ENCODE data around the gene EDAR. TPM values are rescaled to one million over a fixed set of nuclear protein-coding genes. Genes with fewer than 3 reads are reported as not detected.
A peak's percentile ranks its signal among the peaks of the same experiment; 100 is the strongest.

Gene EDAR
- total and polyA plus RNA-seq, 2 of the 8 experiments (the other 6 are each of a cell fraction or from before 2014, with no cell fraction given), result not detected

- DNase-seq (ENCODE audit: low read depth in 1 of 2, low spot score in 2 of 2) (no peak), FAIRE-seq (no peak)
- Histone ChIP-seq H3K56ac (replicated peaks; ENCODE audit: insufficient read length, low read depth, low read length) (no peak overlapping the region), H2AK5ac (ENCODE audit: low read depth, low read length) (no peak overlapping the region), H3K27ac (ENCODE audit: low read depth, low read length) (no peak overlapping the region), H3K4me3 (ENCODE audit: extremely low read depth in 1 of 4, insufficient read depth in 2 of 4, low read depth in 3 of 4, low read length in 4 of 4) (no peak overlapping the region), H3K14ac (ENCODE audit: insufficient read length) (no peak overlapping the region), H3K36me3 (ENCODE audit: control insufficient read depth in 2 of 4, insufficient read depth in 4 of 4, low read length in 3 of 4) (no peaks in the 10 kb centered on the region), H4K8ac (ENCODE audit: extremely low read depth, insufficient read depth, low read length) (peak overlapping the region; percentile 15; the same call in 1 of the 2 replicates), H3K4me2 (ENCODE audit: insufficient read depth in 1 of 2, low read depth in 2 of 2, low read length in 2 of 2) (no peak overlapping the region), H3K23ac (ENCODE audit: insufficient read length) (no peak overlapping the region), H3K27me3 (replicated peaks in 1 of 4; ENCODE audit: control insufficient read depth in 3 of 4, extremely low read depth in 1 of 4, insufficient read depth in 3 of 4, low read length in 3 of 4) (no peaks in the 10 kb centered on the region), H3K23me2 (ENCODE audit: low read depth, low read length) (no peaks in the 10 kb centered on the region; the same call in 1 of the 2 replicates), H3K9me3 (ENCODE audit: insufficient read depth in 2 of 2, low read depth in 1 of 2, low read length in 1 of 2) (no peaks in the 10 kb centered on the region), H2BK12ac (ENCODE audit: low read depth, low read length) (no peak overlapping the region), H3K18ac (ENCODE audit: extremely low read depth, low read length) (no peak overlapping the region), H3K4ac (replicated peaks; ENCODE audit: insufficient read length, low read depth, low read length) (no peak overlapping the region), H4K20me1 (replicated peaks in 1 of 2; ENCODE audit: control insufficient read depth in 1 of 2, insufficient read depth in 2 of 2, low read length in 2 of 2) (no peaks in the 10 kb centered on the region), H2BK5ac (ENCODE audit: low read depth, low read length) (no peak overlapping the region), H2BK120ac (replicated peaks; ENCODE audit: low read depth, low read length) (no peak overlapping the region), H2BK20ac (ENCODE audit: low read length) (no peak overlapping the region), H4K91ac (replicated peaks; ENCODE audit: insufficient read length, low read length) (no peak overlapping the region), H2AFZ (ENCODE audit: low read length) (no peak overlapping the region), H3K9ac (replicated peaks in 1 of 4; ENCODE audit: extremely low read depth in 1 of 4, low read depth in 3 of 4, low read length in 3 of 4) (no peak overlapping the region), H3K79me2 (ENCODE audit: control insufficient read depth in 1 of 2, insufficient read depth in 2 of 2, low read length in 2 of 2) (no peaks in the 10 kb centered on the region), H3K79me1 (ENCODE audit: low read depth, low read length) (no peaks in the 10 kb centered on the region), H3K4me1 (replicated peaks in 1 of 4; ENCODE audit: control insufficient read depth in 3 of 4, insufficient read depth in 4 of 4, low read length in 3 of 4) (no peaks in the 10 kb centered on the region), H2BK15ac (ENCODE audit: low read length) (no peak overlapping the region), H4K5ac (ENCODE audit: insufficient read length, low read depth, low read length) (no peak overlapping the region)
- WGBS, 2 experiments (ENCODE audit: extremely low coverage in 1 of 2, insufficient coverage in 1 of 2, insufficient read length in 1 of 2, insufficient replicate concordance in 2 of 2, low coverage in 1 of 2, low lambda C conversion rate in 2 of 2, missing lambda C conversion rate in 1 of 2), result 63% methylated on average over 1 of the region's 3 CpGs; no CpG with 5 or more reads in 1 of the 2 experiments
- ChIA-PET CTCF (ENCODE audit: partially characterized antibody) (interaction anchor here (0.6 to 1.2 kb wide), 3 partner anchors 13 to 395 kb away, joined by 3 read pairs; no protein-coding TSS in a partner anchor), POLR2A (ENCODE audit: partially characterized antibody) (no interaction called here)
- TF ChIP-seq CHD2 (IDR thresholded peaks at IDR 0.05; ENCODE audit: low read length), result no peak
- no peak for TF ChIP-seq JUN (IDR thresholded peaks at IDR 0.05; ENCODE audit: low read depth, low read length)
- no peak for TF ChIP-seq BRCA1 (IDR thresholded peaks at IDR 0.05; ENCODE audit: low read depth, low read length)
These were observed 9.6 kb downstream of the EDAR start for GRCh38 chr2:108979461-108979860.

Measured in H1 (cell line).